Measurements from ENCODE around the gene HOXD11. TPM values are rescaled to one million over a fixed set of nuclear protein-coding genes. Genes with fewer than 3 reads are reported as not detected.

Gene HOXD11
- total RNA-seq, 4 donors from 2014 or later, result 0.24 TPM; not detected in 3

GRCh38 chr2:176101216-176101830, 5.8 kb upstream of the HOXD11 start:
- H3K27ac ChIP-seq, result no peak overlapping the region
- no peaks in the 10 kb centered on the region for H3K36me3 ChIP-seq
- DNase-seq (no peak), ATAC-seq (no peak)
- no peak overlapping the region for H3K4me3 ChIP-seq
- H3K27me3 ChIP-seq, result peaks cover 99 to 100% (median 100%) of the 10 kb centered on the region in 3 donors
- H3K4me1 ChIP-seq, result peaks cover 21 to 26% of the 10 kb centered on the region in 2 donors
- H3K9me3 ChIP-seq, result no peaks in the 10 kb centered on the region
- TF ChIP-seq, protein P1, sequence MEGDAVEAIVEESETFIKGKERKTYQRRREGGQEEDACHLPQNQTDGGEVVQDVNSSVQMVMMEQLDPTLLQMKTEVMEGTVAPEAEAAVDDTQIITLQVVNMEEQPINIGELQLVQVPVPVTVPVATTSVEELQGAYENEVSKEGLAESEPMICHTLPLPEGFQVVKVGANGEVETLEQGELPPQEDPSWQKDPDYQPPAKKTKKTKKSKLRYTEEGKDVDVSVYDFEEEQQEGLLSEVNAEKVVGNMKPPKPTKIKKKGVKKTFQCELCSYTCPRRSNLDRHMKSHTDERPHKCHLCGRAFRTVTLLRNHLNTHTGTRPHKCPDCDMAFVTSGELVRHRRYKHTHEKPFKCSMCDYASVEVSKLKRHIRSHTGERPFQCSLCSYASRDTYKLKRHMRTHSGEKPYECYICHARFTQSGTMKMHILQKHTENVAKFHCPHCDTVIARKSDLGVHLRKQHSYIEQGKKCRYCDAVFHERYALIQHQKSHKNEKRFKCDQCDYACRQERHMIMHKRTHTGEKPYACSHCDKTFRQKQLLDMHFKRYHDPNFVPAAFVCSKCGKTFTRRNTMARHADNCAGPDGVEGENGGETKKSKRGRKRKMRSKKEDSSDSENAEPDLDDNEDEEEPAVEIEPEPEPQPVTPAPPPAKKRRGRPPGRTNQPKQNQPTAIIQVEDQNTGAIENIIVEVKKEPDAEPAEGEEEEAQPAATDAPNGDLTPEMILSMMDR (IDR thresholded peaks at IDR 0.05 in 4 of 5, conservative IDR thresholded peaks at IDR 0.05 in 1 of 5), result no peak
- TF ChIP-seq POLR2A (IDR thresholded peaks at IDR 0.05), result no peak
- intact Hi-C loops (cut with DNase I; ENCODE audit: low total_unique reads), result no loop called here
- in situ Hi-C loops (cut with MboI; ENCODE audit: low sequenced_read_pairs in 4 of 4), result loop anchor here in 2 of 4 donors (25.0 kb wide), 1 partner anchor 711 kb away; no protein-coding TSS in a partner anchor

- H3K4me1 ChIP-seq, result peaks cover 18 to 25% of the 10 kb centered on the region in 2 donors
- H3K27me3 ChIP-seq, result peaks cover 99 to 100% (median 100%) of the 10 kb centered on the region in 3 donors
- ATAC-seq (no peak), DNase-seq (no peak)
- intact Hi-C loops (cut with DNase I; ENCODE audit: low total_unique reads) (no loop called here), in situ Hi-C loops (cut with MboI; ENCODE audit: low sequenced_read_pairs in 4 of 4) (loop anchor here in 2 of 4 donors (25.0 kb wide), 1 partner anchor 710 kb away; no protein-coding TSS in a partner anchor)
- no peaks in the 10 kb centered on the region for H3K36me3 ChIP-seq
- H3K4me3 ChIP-seq, result no peak overlapping the region
- no peak overlapping the region for H3K27ac ChIP-seq
- no peak for TF ChIP-seq POLR2A (IDR thresholded peaks at IDR 0.05)
- TF ChIP-seq, protein P1 (IDR thresholded peaks at IDR 0.05 in 4 of 5, conservative IDR thresholded peaks at IDR 0.05 in 1 of 5), result no peak
- no peaks in the 10 kb centered on the region for H3K9me3 ChIP-seq
These were observed 5.2 kb upstream of the HOXD11 start for GRCh38 chr2:176101842-176102241.

DNA sequence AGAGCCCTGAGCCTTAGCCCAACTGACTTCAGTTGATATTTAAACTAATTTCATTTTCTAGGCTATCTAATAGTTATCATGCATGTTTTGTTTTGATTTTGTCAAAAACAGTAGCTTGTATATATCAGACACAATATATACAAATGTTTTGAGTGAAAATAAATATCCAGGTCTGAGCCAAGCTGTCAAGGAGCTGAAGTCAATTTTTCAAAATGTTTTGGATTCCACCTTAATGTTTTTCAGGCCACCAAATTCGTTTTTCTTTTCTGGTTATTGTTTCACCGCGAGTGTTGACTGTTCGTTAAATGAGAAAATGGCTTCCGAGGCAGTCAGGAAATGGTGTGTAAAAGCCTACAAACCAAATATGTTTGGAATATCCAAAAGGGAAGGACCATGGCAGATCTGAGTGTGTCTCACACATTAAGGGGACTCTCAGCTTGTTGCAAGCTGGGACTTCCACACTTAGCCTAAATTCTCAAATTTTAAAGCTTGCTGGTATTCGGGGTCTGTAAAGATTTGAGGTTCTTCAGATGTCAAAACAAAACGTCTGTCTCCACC, 4.7 kb upstream of the HOXD11 start:
- in situ Hi-C loops (cut with MboI; ENCODE audit: low sequenced_read_pairs in 4 of 4), result loop anchor here in 2 of 4 donors (25.0 kb wide), 1 partner anchor 710 kb away; no protein-coding TSS in a partner anchor

GRCh38 chr2:176103194-176103593, 3.9 kb upstream of the HOXD11 start:
- Histone ChIP-seq H3K36me3 (no peaks in the 10 kb centered on the region), H3K27ac (no peak overlapping the region), H3K4me1 (peaks cover 14 to 15% of the 10 kb centered on the region in 2 donors), H3K27me3 (peaks cover 94 to 96% (median 96%) of the 10 kb centered on the region in 3 donors), H3K9me3 (no peaks in the 10 kb centered on the region), H3K4me3 (no peak overlapping the region)
- TF ChIP-seq, protein P1 (IDR thresholded peaks at IDR 0.05 in 4 of 5, conservative IDR thresholded peaks at IDR 0.05 in 1 of 5), result no peak
- TF ChIP-seq POLR2A (IDR thresholded peaks at IDR 0.05), result no peak
- ATAC-seq (no peak), DNase-seq (no peak)
- intact Hi-C loops (cut with DNase I; ENCODE audit: low total_unique reads), result no loop called here
- in situ Hi-C loops (cut with MboI; ENCODE audit: low sequenced_read_pairs in 4 of 4), result loop anchor here in 2 of 4 donors (25.0 kb wide), 1 partner anchor 709 kb away; no protein-coding TSS in a partner anchor

More for the DNA sequence above, 4.7 kb upstream of the HOXD11 start:
- no peak for TF ChIP-seq POLR2A (IDR thresholded peaks at IDR 0.05)
- TF ChIP-seq, protein P1 (IDR thresholded peaks at IDR 0.05 in 4 of 5, conservative IDR thresholded peaks at IDR 0.05 in 1 of 5), result no peak
- Histone ChIP-seq H3K27me3 (peaks cover 99 to 100% (median 100%) of the 10 kb centered on the region in 3 donors), H3K36me3 (no peaks in the 10 kb centered on the region), H3K4me3 (no peak overlapping the region), H3K9me3 (no peaks in the 10 kb centered on the region), H3K4me1 (peaks cover 17 to 20% of the 10 kb centered on the region in 2 donors), H3K27ac (no peak overlapping the region)
- intact Hi-C loops (cut with DNase I; ENCODE audit: low total_unique reads), result no loop called here
- ATAC-seq, result no peak
- DNase-seq, result no peak

Measured in gastrocnemius medialis (tissue), 4 donors.